ENCODE results near the gene OPCML. TPM values are rescaled to one million over a fixed set of nuclear protein-coding genes. Genes with fewer than 3 reads are reported as not detected.

OPCML gene
- total RNA-seq, 2 experiments from 2014 or later: not detected

GRCh38 chr11:133214646-133215045 is 317.7 kb downstream of the OPCML start:
- no peak overlapping the region for H3K27ac Mint-ChIP-seq
- intact Hi-C loops (cut with DNase I, micrococcal nuclease): no loop called here
- POLR2A ChIA-PET: no interaction called here
- H3K36me3 Mint-ChIP-seq (ENCODE audit: low read depth): no peaks in the 10 kb centered on the region
- CTCF ChIA-PET: no interaction called here
- DNase-seq (no peak), ATAC-seq (no peak)
- peaks cover 5% of the 10 kb centered on the region for H3K27me3 Mint-ChIP-seq
- no peaks in the 10 kb centered on the region for H3K4me1 Mint-ChIP-seq
- H3K4me3 Mint-ChIP-seq: no peak overlapping the region
- H3K9me3 Mint-ChIP-seq (ENCODE audit: low read depth): no peaks in the 10 kb centered on the region

GRCh38 chr11:133212201-133212600 is 320.1 kb downstream of the OPCML start:
- Mint-ChIP-seq H3K4me3 (no peak overlapping the region), H3K27ac (no peak overlapping the region), H3K4me1 (no peaks in the 10 kb centered on the region), H3K9me3 (ENCODE audit: low read depth) (no peaks in the 10 kb centered on the region), H3K36me3 (ENCODE audit: low read depth) (no peaks in the 10 kb centered on the region), H3K27me3 (peaks cover 5% of the 10 kb centered on the region)
- POLR2A ChIA-PET: no interaction called here
- ATAC-seq (no peak), DNase-seq (no peak)
- intact Hi-C loops (cut with DNase I, micrococcal nuclease): no loop called here
- CTCF ChIA-PET: no interaction called here

- ChIA-PET CTCF (no interaction called here), POLR2A (no interaction called here)
- Mint-ChIP-seq H3K4me3 (no peak overlapping the region), H3K27ac (no peak overlapping the region), H3K36me3 (ENCODE audit: low read depth) (no peaks in the 10 kb centered on the region), H3K9me3 (ENCODE audit: low read depth) (no peaks in the 10 kb centered on the region), H3K27me3 (peaks cover 3% of the 10 kb centered on the region), H3K4me1 (no peaks in the 10 kb centered on the region)
- DNase-seq (no peak), ATAC-seq (no peak)
- intact Hi-C loops (cut with DNase I, micrococcal nuclease): no loop called here
Measured at GRCh38 chr11:133207995-133208394, 324.3 kb downstream of the OPCML start.

GRCh38 chr11:133206313-133207005 is 325.8 kb downstream of the OPCML start:
- POLR2A ChIA-PET: no interaction called here
- H3K27me3 Mint-ChIP-seq: no peaks in the 10 kb centered on the region

GRCh38 chr11:133204158-133204557 is 328.1 kb downstream of the OPCML start:
- no peak for ATAC-seq
- Mint-ChIP-seq H3K9me3 (ENCODE audit: low read depth) (no peaks in the 10 kb centered on the region), H3K27ac (no peak overlapping the region), H3K4me1 (no peaks in the 10 kb centered on the region), H3K27me3 (no peaks in the 10 kb centered on the region), H3K4me3 (no peak overlapping the region), H3K36me3 (ENCODE audit: low read depth) (no peaks in the 10 kb centered on the region)
- no peak for DNase-seq
- intact Hi-C loops (cut with DNase I, micrococcal nuclease): no loop called here
- CTCF ChIA-PET: no interaction called here
- POLR2A ChIA-PET: no interaction called here

More at GRCh38 chr11:133206313-133207005, 325.8 kb downstream of the OPCML start:
- Mint-ChIP-seq H3K36me3 (ENCODE audit: low read depth) (no peaks in the 10 kb centered on the region), H3K27ac (no peak overlapping the region), H3K4me1 (no peaks in the 10 kb centered on the region), H3K4me3 (no peak overlapping the region), H3K9me3 (ENCODE audit: low read depth) (no peaks in the 10 kb centered on the region)
- intact Hi-C loops (cut with DNase I, micrococcal nuclease): no loop called here
- DNase-seq (no peak), ATAC-seq (no peak)
- CTCF ChIA-PET: no interaction called here

GRCh38 chr11:133202816-133203215 is 329.5 kb downstream of the OPCML start:
- no peak overlapping the region for H3K27ac Mint-ChIP-seq
- CTCF ChIA-PET: no interaction called here
- H3K4me3 Mint-ChIP-seq: no peak overlapping the region
- no peaks in the 10 kb centered on the region for H3K27me3 Mint-ChIP-seq
- ATAC-seq (no peak), DNase-seq (no peak)
- intact Hi-C loops (cut with DNase I, micrococcal nuclease): no loop called here
- H3K9me3 Mint-ChIP-seq (ENCODE audit: low read depth): no peaks in the 10 kb centered on the region
- H3K4me1 Mint-ChIP-seq: no peaks in the 10 kb centered on the region
- POLR2A ChIA-PET: no interaction called here
- H3K36me3 Mint-ChIP-seq (ENCODE audit: low read depth): no peaks in the 10 kb centered on the region

GRCh38 chr11:133198438-133198837 is 333.9 kb downstream of the OPCML start:
- H3K9me3 Mint-ChIP-seq (ENCODE audit: low read depth): no peaks in the 10 kb centered on the region
- POLR2A ChIA-PET: no interaction called here

GRCh38 chr11:133197425-133197824 is 334.9 kb downstream of the OPCML start:
- DNase-seq: no peak
- no peak overlapping the region for H3K4me3 Mint-ChIP-seq
- ATAC-seq: no peak
- H3K4me1 Mint-ChIP-seq: no peaks in the 10 kb centered on the region
- POLR2A ChIA-PET: no interaction called here
- intact Hi-C loops (cut with DNase I, micrococcal nuclease): no loop called here
- peaks cover 6% of the 10 kb centered on the region for H3K27me3 Mint-ChIP-seq
- no peak overlapping the region for H3K27ac Mint-ChIP-seq
- CTCF ChIA-PET: no interaction called here
- no peaks in the 10 kb centered on the region for H3K9me3 Mint-ChIP-seq (ENCODE audit: low read depth)
- H3K36me3 Mint-ChIP-seq (ENCODE audit: low read depth): no peaks in the 10 kb centered on the region

More at GRCh38 chr11:133198438-133198837, 333.9 kb downstream of the OPCML start:
- Mint-ChIP-seq H3K36me3 (ENCODE audit: low read depth) (no peaks in the 10 kb centered on the region), H3K4me1 (no peaks in the 10 kb centered on the region), H3K27me3 (peaks cover 6% of the 10 kb centered on the region), H3K4me3 (no peak overlapping the region), H3K27ac (no peak overlapping the region)
- no peak for DNase-seq
- ATAC-seq: no peak
- intact Hi-C loops (cut with DNase I, micrococcal nuclease): no loop called here
- CTCF ChIA-PET: interaction anchor here (0.7 kb wide), 1 partner anchor 1511 kb away, joined by 3 read pairs; no protein-coding TSS in a partner anchor

- Mint-ChIP-seq H3K9me3 (ENCODE audit: low read depth) (no peaks in the 10 kb centered on the region), H3K27ac (no peak overlapping the region), H3K36me3 (ENCODE audit: low read depth) (no peaks in the 10 kb centered on the region), H3K27me3 (peaks cover 10% of the 10 kb centered on the region), H3K4me1 (no peaks in the 10 kb centered on the region), H3K4me3 (no peak overlapping the region)
- ATAC-seq: no peak
- CTCF ChIA-PET: no interaction called here
- intact Hi-C loops (cut with DNase I, micrococcal nuclease): no loop called here
- no peak for DNase-seq
- POLR2A ChIA-PET: no interaction called here
Measured at GRCh38 chr11:133191931-133192330, 340.4 kb downstream of the OPCML start.

- ATAC-seq: no peak
Measured at GRCh38 chr11:133181667-133182066, 350.6 kb downstream of the OPCML start.

GRCh38 chr11:133181066-133181465 is 351.2 kb downstream of the OPCML start:
- POLR2A ChIA-PET: interaction anchor here (0.6 kb wide), 1 partner anchor 33 kb away, joined by 3 read pairs; no protein-coding TSS in a partner anchor
- ATAC-seq: no peak
- H3K27me3 Mint-ChIP-seq: peaks cover 2% of the 10 kb centered on the region
- CTCF ChIA-PET: interaction anchor here (0.6 kb wide), 1 partner anchor 8 kb away, joined by 3 read pairs; no protein-coding TSS in a partner anchor
- no peaks in the 10 kb centered on the region for H3K4me1 Mint-ChIP-seq
- no peak for DNase-seq
- intact Hi-C loops (cut with DNase I, micrococcal nuclease): no loop called here
- H3K36me3 Mint-ChIP-seq (ENCODE audit: low read depth): no peaks in the 10 kb centered on the region
- H3K27ac Mint-ChIP-seq: no peak overlapping the region
- H3K4me3 Mint-ChIP-seq: no peak overlapping the region
- H3K9me3 Mint-ChIP-seq (ENCODE audit: low read depth): no peaks in the 10 kb centered on the region

More at GRCh38 chr11:133181667-133182066, 350.6 kb downstream of the OPCML start:
- H3K9me3 Mint-ChIP-seq (ENCODE audit: low read depth): no peaks in the 10 kb centered on the region
- POLR2A ChIA-PET: no interaction called here
- no peak for DNase-seq
- no peak overlapping the region for H3K4me3 Mint-ChIP-seq
- no peaks in the 10 kb centered on the region for H3K36me3 Mint-ChIP-seq (ENCODE audit: low read depth)
- H3K27ac Mint-ChIP-seq: no peak overlapping the region
- no peaks in the 10 kb centered on the region for H3K4me1 Mint-ChIP-seq
- CTCF ChIA-PET: no interaction called here
- H3K27me3 Mint-ChIP-seq: peaks cover 2% of the 10 kb centered on the region
- intact Hi-C loops (cut with DNase I, micrococcal nuclease): no loop called here

- no peak for DNase-seq
- intact Hi-C loops (cut with DNase I, micrococcal nuclease): no loop called here
- H3K4me1 Mint-ChIP-seq: no peaks in the 10 kb centered on the region
- H3K27ac Mint-ChIP-seq: no peak overlapping the region
- H3K27me3 Mint-ChIP-seq: peaks cover 2% of the 10 kb centered on the region
- CTCF ChIA-PET: no interaction called here
- H3K4me3 Mint-ChIP-seq: no peak overlapping the region
- POLR2A ChIA-PET: no interaction called here
- H3K36me3 Mint-ChIP-seq (ENCODE audit: low read depth): no peaks in the 10 kb centered on the region
- ATAC-seq: no peak
- peaks cover under 1% of the 10 kb centered on the region for H3K9me3 Mint-ChIP-seq (ENCODE audit: low read depth)
Measured at GRCh38 chr11:133180201-133180600, 352.1 kb downstream of the OPCML start.
